ENCODE measurements around the gene RMDN3.

RMDN3 gene

DNA sequence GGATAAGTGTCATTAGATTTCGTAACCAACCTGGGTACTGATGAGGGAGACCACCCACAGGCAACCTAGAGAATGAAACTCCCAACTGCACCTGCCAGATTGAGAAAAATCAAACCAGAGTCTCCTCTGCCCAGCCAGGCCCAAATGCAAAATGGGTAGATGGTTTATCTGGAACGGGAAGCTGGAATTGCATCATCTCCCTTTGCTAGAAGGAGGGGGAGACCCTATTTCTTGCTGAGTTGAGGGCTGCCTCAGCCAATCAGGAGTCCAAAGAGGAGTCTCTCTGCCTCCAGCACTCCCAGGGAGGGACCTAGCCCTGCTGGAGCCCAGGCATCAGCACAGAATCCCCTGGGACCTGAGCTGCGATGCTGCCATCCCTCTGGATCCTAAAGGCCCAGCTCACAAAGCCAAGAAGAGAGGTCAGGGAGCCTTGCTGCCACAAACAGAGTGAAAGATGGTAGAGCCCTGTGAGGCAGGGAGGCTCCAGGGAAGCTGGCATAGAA, 8.1 kb downstream of the RMDN3 start:
- DNase-seq: no peak

DNA sequence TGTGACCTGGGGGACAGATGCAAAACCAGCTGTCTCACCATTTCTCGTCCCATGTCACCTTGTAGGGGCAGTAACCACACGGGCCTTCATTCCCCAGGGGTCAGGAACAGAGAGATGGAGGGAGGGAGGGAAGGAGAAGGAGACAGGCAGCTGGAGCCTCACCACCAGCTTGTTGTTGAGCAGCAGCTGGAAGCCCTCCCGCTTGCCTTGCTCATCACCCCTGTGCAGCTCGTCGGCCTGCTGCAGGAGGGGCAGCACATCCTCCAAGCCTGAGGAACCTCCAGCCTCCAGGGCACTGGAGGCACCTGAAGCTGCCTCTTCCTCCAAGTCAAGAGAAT, 10.3 kb downstream of the RMDN3 start:
- no peak for DNase-seq

GRCh38 chr15:40743921-40744814, 10.9 kb downstream of the RMDN3 start:
- DNase-seq: peak; percentile 66

- no peak for DNase-seq
These were observed 11.6 kb downstream of the RMDN3 start for GRCh38 chr15:40743485-40743901.

GRCh38 chr15:40739854-40740253, 15.2 kb downstream of the RMDN3 start:
- no peak for DNase-seq

DNA sequence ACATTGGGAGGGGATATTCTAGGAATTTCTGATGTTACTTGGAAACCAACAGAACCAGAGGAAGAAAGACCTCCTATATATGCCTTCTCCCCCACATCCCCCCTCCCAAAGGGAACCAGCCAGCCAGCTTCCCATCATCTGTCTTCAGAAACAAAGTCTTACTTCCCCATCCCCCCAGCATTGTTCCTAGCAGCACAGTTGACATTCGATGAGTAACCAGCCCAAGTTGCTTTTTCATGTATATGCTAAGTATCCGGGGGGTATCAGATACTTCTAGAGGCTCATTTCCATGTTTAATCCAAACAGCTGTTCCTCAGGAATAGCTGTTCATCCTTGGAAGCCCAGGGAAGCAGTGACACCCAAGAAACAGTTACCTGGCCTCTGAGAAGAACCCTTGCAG, 16.0 kb downstream of the RMDN3 start:
- DNase-seq: no peak

- no peak for DNase-seq
These were observed 18.0 kb downstream of the RMDN3 start for GRCh38 chr15:40737048-40737447.

DNA sequence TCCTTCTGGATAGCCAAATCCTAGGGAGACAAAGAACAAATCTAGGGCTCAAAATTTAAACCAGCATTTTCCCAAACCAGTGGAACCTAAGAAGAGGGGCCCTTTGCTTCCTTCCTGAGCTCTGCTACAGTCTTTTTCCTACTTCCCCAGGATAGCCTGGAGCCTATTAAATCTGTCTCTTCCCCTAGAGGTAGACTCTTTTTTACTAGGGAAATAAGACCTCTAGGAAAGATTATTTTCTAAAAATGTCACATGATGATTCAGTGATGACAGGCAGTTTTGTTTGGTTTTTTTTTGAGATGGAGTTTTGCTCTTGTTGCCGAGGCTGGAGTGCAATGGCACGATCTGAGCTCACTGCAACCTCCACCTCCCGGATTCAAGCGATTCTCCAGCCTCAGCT, 18.5 kb downstream of the RMDN3 start:
- no peak for DNase-seq

DNA sequence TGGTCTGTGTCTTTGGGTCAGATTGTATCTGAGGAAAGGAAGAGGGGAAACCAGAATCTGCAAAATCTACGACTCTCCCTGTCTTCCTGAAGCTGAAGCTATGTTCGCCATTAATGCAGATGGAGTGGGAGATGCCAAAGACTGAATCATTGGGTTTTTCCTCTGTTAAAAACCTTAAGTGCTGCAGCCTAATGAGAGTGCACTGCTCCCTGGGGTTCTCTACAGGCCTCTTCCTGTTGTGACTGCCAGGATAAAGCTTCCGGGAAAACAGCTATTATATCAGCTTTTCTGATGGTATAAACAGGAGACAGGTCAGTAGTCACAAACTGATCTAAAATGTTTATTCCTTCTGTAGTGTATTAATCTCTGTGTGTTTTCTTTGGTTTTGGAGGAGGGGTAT, 24.0 kb downstream of the RMDN3 start:
- no peak for DNase-seq

DNA sequence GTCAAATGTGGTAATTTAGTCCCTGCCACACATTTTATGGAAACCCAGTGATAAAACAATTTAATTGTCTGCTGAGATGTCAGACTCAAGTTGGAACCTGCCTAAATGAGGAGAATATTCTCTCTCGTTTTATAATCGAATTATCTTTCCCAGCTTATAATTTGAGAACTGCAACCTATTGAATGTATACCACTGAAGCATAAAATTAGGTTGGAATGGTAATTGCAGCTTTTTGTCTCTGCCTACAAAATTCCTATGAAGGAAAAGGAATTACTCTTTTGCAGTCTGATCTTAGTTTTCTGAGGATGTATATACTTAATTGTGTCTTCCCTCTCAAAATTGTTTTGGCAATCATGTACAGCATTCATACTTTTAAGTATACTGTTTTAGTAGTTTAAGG, 31.1 kb downstream of the RMDN3 start:
- DNase-seq: no peak

DNA sequence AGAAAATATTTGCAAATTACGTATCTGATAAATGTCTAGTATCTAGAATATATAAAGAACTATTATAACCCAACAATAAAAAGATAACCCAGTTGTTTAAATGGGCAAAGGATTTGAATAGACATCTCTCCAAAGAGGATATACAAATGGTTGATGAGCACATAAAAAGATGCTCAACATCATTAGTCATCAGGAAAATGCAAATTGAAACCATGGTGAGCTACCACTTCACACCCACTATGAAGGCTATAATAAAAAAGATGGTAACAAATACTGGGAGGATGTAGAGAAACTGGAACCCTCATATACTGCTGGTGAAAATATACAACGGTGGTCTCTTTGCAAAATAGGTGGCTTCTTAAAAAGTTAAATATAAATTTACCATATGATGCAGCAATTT, 32.1 kb downstream of the RMDN3 start:
- no peak for DNase-seq

GRCh38 chr15:40722354-40722753, 32.7 kb downstream of the RMDN3 start:
- no peak for DNase-seq

GRCh38 chr15:40721701-40722100, 33.4 kb downstream of the RMDN3 start:
- DNase-seq: no peak

- DNase-seq: no peak
These were observed 38.9 kb downstream of the RMDN3 start for GRCh38 chr15:40716165-40716564.

DNA sequence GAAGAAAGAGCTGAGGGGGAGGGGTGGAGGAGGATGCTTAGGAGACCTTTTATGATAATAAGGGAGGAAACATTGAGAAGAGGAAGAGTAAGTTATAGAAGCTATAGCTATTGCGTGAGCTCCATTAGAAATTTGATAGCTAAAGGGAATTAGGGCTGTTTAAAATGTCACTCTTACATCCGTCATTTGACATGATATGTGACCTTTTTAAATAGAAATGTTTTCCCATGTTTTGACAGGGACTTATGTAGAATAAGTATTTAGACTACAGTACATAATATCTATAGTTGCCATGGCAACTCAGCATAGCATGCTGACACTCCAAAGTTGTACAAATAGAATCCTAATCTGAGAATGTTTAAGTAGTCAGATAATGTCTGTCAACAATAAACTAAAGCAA, 40.9 kb downstream of the RMDN3 start:
- no peak for DNase-seq

GRCh38 chr15:40706121-40706520, 48.9 kb downstream of the RMDN3 start:
- no peak for DNase-seq

GRCh38 chr15:40702077-40702476, 53.0 kb downstream of the RMDN3 start:
- DNase-seq: no peak

GRCh38 chr15:40697916-40698315, 57.1 kb downstream of the RMDN3 start:
- no peak for DNase-seq

DNA sequence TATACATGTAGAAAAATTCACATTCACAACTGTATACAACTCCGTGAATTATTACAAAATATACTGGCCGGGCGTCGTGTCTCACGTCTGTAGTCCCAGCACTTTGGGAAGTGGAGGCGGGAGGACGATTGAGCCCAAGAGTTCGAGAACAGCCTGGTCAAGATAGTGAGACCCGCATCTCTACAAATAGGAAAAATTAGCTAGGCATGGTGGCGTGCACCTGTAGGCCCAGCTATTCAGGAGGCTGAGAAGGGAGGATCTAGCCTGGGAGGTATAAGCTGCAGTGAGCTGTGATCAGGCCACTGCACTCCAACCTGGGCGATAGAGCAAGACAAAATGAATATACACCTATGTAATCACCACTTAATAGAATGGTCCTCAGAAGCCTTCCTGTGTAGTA, 58.8 kb downstream of the RMDN3 start:
- DNase-seq: no peak

DNA sequence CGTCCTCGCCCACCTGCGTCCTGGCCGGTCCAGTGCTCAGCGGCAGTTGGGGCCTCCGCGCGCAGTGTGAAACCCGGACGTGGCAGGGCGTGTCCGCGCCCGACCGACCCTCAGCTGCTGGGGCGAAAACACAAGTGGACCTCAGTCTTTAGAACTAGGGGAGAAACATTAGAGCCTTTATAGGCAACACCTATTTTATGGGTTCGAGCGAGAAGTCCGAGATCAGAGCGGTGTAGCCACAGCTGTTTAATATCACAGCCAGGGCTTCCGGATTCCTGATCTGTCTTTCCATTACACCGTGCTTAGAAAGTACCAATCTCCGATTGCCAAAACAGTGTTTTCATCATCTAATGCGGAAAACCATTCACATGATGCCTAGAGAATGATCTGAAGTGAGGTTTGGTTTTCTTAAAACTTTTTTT, 59.6 kb downstream of the RMDN3 start:
- DNase-seq: no peak

DNA sequence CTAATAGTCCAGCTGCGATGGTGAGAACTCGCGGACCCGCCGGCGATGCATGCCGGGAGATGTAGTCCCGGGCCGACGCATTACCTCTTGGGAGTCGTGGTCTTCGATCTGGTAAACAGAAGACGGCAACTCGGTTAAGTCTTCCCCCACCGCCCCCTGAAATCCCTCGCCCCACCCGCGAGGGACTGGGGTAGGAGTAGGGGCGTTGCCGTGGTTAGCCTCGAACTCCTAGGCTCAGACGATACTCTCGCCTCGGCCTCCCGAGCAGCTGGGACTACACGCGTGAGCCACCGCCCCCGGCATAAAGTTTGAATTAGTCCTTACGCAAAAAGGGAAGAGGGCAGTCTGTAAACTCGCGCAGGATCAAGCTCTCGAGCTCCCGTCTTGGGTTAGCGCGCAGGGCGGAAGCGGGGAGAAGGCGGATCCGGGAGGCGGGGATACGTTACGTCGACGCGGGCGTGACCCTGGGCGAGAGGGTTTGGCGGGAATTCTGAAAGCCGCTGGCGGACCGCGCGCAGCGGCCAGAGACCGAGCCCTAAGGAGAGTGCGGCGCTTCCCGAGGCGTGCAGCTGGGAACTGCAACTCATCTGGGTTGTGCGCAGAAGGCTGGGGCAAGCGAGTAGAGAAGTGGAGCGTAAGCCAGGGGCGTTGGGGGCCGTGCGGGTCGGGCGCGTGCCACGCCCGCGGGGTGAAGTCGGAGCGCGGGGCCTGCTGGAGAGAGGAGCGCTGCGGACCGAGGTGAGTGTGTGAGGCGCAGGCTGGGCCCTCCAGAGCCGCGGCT, 60.2 kb downstream of the RMDN3 start, which contains the start of gene RAD51:
RAD51 (plus strand) TSS at position 487 of the 781 bp plus-strand sequence. CDS start 3,585 bp downstream, outside the sequence.
- peak; percentile 95 for DNase-seq

DNA sequence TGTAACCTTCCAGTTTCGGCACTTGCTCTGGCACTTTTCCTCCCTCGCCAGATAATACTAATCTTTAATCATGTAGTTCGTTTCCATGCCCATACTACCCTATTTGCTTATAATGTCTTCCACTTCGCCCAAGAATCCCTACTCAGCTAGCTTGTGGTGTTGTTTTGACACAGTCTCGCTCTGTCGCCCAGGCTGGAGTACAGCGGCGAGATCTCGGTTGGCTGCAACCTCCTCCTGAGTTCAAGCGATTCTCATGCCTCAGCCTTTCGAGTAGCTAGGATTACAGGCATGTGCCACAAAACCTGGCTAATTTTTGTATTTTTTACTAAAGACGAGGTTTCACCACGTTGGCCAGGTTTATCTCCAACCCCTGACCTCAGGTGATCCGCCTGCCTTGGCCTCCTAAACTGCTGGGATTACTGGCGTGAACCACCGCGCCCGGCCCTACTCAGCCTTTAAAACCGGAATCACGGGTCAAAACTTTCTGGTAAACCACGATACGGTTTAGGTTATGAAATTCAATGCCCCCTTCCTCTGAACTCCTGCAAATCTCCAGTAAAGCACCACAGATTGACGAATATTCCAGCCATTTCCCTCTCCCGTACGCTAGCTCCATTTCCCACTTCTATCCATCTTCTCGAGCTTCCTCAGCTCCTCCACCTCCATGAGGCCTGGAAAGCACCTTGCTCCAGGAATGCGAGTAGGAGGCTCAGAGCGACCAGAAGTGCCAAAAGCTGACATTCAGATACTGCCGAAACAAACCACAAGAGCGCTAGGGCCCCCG, 61.0 kb downstream of the RMDN3 start:
- DNase-seq: no peak

GRCh38 chr15:40691737-40692136, 63.3 kb downstream of the RMDN3 start:
- no peak for DNase-seq

All from CD4-positive, alpha-beta T cell treated with Interleukin-6 for 4 hours (primary cell).